ENCODE results near the gene OR10A6.

OR10A6 gene

GRCh38 chr11:7944123-7944522 lies 13.1 kb upstream of the OR10A6 start:
- TF ChIP-seq USF1 (IDR thresholded peaks at IDR 0.05) (no peak), EGR1 (IDR thresholded peaks at IDR 0.05) (no peak), TCF12 (IDR thresholded peaks at IDR 0.05; ENCODE audit: low read depth) (no peak), YY1 (IDR thresholded peaks at IDR 0.05; ENCODE audit: low read depth) (no peak), ZBTB7A (IDR thresholded peaks at IDR 0.05; ENCODE audit: low read depth) (no peak), CREB1 (IDR thresholded peaks at IDR 0.05; ENCODE audit: low read depth) (no peak), FOXM1 (IDR thresholded peaks at IDR 0.05; ENCODE audit: borderline replicate concordance, low read depth) (no peak), EP300 (IDR thresholded peaks at IDR 0.05; ENCODE audit: borderline replicate concordance) (no peak)
- TF ChIP-seq, protein P1, sequence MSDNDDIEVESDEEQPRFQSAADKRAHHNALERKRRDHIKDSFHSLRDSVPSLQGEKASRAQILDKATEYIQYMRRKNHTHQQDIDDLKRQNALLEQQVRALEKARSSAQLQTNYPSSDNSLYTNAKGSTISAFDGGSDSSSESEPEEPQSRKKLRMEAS (IDR thresholded peaks at IDR 0.05), result no peak

DNA sequence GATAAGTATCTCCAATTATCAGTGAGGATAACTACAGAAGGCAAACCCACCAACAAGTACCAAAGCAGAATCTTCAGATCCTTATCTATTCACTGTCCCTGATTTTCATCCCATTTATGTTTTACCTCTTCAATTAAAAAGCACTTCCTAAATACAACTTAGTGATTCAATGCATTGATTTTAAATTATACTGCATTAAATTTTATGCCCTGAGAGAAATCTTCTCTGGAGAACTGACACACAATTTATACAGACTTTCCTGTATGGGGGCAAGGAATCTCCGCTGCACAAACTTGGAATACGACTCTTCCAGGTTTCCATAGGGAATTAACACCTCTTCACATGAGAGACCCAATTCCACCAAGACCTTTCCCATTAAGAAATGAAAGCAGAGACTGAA lies 10.5 kb upstream of the OR10A6 start, which contains the start of gene OR10A3:
OR10A3 (minus strand) TSS at position 101 of the 400 bp plus-strand sequence. CDS start 2,188 bp downstream, outside the sequence.
- no peak for TF ChIP-seq NFIC (IDR thresholded peaks at IDR 0.05)
- TF ChIP-seq ZBTB7A (IDR thresholded peaks at IDR 0.05; ENCODE audit: low read depth), result no peak
- TF ChIP-seq, protein P1 (IDR thresholded peaks at IDR 0.05), result no peak
- no peak for TF ChIP-seq CREB1 (IDR thresholded peaks at IDR 0.05; ENCODE audit: low read depth)
- TF ChIP-seq EGR1 (IDR thresholded peaks at IDR 0.05), result no peak
- no peak for TF ChIP-seq YY1 (IDR thresholded peaks at IDR 0.05; ENCODE audit: low read depth)
- TF ChIP-seq RAD21 (IDR thresholded peaks at IDR 0.05; ENCODE audit: low read depth), result no peak
- TF ChIP-seq EP300 (IDR thresholded peaks at IDR 0.05; ENCODE audit: borderline replicate concordance), result no peak
- TF ChIP-seq USF1 (IDR thresholded peaks at IDR 0.05), result no peak
- no peak for TF ChIP-seq TCF12 (IDR thresholded peaks at IDR 0.05; ENCODE audit: low read depth)
- TF ChIP-seq CEBPB (IDR thresholded peaks at IDR 0.05), result no peak
- TF ChIP-seq, protein P2, sequence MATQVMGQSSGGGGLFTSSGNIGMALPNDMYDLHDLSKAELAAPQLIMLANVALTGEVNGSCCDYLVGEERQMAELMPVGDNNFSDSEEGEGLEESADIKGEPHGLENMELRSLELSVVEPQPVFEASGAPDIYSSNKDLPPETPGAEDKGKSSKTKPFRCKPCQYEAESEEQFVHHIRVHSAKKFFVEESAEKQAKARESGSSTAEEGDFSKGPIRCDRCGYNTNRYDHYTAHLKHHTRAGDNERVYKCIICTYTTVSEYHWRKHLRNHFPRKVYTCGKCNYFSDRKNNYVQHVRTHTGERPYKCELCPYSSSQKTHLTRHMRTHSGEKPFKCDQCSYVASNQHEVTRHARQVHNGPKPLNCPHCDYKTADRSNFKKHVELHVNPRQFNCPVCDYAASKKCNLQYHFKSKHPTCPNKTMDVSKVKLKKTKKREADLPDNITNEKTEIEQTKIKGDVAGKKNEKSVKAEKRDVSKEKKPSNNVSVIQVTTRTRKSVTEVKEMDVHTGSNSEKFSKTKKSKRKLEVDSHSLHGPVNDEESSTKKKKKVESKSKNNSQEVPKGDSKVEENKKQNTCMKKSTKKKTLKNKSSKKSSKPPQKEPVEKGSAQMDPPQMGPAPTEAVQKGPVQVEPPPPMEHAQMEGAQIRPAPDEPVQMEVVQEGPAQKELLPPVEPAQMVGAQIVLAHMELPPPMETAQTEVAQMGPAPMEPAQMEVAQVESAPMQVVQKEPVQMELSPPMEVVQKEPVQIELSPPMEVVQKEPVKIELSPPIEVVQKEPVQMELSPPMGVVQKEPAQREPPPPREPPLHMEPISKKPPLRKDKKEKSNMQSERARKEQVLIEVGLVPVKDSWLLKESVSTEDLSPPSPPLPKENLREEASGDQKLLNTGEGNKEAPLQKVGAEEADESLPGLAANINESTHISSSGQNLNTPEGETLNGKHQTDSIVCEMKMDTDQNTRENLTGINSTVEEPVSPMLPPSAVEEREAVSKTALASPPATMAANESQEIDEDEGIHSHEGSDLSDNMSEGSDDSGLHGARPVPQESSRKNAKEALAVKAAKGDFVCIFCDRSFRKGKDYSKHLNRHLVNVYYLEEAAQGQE (IDR thresholded peaks at IDR 0.05; ENCODE audit: low read depth), result no peak
- TF ChIP-seq TAF1 (IDR thresholded peaks at IDR 0.05; ENCODE audit: low read depth), result no peak
- TF ChIP-seq TEAD4 (IDR thresholded peaks at IDR 0.05), result no peak
- no peak for TF ChIP-seq FOXM1 (IDR thresholded peaks at IDR 0.05; ENCODE audit: borderline replicate concordance, low read depth)

- TF ChIP-seq CREB1 (IDR thresholded peaks at IDR 0.05; ENCODE audit: low read depth) (no peak), YY1 (IDR thresholded peaks at IDR 0.05; ENCODE audit: low read depth) (no peak), CEBPB (IDR thresholded peaks at IDR 0.05) (no peak), EP300 (IDR thresholded peaks at IDR 0.05; ENCODE audit: borderline replicate concordance) (no peak), TEAD4 (IDR thresholded peaks at IDR 0.05) (no peak), RAD21 (IDR thresholded peaks at IDR 0.05; ENCODE audit: low read depth) (no peak), TAF1 (IDR thresholded peaks at IDR 0.05; ENCODE audit: low read depth) (no peak), ZBTB7A (IDR thresholded peaks at IDR 0.05; ENCODE audit: low read depth) (no peak), FOXM1 (IDR thresholded peaks at IDR 0.05; ENCODE audit: borderline replicate concordance, low read depth) (no peak), TCF12 (IDR thresholded peaks at IDR 0.05; ENCODE audit: low read depth) (no peak), EGR1 (IDR thresholded peaks at IDR 0.05) (no peak), USF1 (IDR thresholded peaks at IDR 0.05) (no peak), NFIC (IDR thresholded peaks at IDR 0.05) (no peak)
- TF ChIP-seq, protein P1 (IDR thresholded peaks at IDR 0.05), result no peak
- TF ChIP-seq, protein P2 (IDR thresholded peaks at IDR 0.05; ENCODE audit: low read depth), result no peak
Observed at GRCh38 chr11:7941146-7941545, 10.1 kb upstream of the OR10A6 start.

DNA sequence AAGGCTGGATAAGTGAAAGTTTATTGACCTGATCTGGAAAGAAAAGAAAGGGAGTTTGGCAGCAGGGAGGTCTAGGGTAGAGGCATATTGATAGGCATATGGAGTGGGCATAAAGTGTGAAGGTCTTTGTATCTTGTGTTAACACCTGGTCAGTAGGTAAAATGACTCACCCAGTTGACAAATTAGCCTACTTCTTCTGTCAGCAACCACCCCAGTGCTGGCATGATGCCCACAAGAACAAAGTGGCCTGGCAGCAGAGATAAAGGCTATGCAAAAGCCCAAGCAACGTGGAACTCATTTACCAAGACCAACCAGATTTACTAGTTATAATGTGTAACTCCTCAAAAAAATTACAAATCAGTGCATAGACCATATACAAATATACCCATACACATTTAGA lies 5.5 kb upstream of the OR10A6 start:
- TF ChIP-seq FOXM1 (IDR thresholded peaks at IDR 0.05; ENCODE audit: borderline replicate concordance, low read depth), result no peak
- TF ChIP-seq EP300 (IDR thresholded peaks at IDR 0.05; ENCODE audit: borderline replicate concordance), result no peak
- no peak for TF ChIP-seq TEAD4 (IDR thresholded peaks at IDR 0.05)
- no peak for TF ChIP-seq EGR1 (IDR thresholded peaks at IDR 0.05)
- no peak for TF ChIP-seq RAD21 (IDR thresholded peaks at IDR 0.05; ENCODE audit: low read depth)

- TF ChIP-seq CEBPB (IDR thresholded peaks at IDR 0.05) (no peak), TAF1 (IDR thresholded peaks at IDR 0.05; ENCODE audit: low read depth) (no peak), EP300 (IDR thresholded peaks at IDR 0.05; ENCODE audit: borderline replicate concordance) (no peak), CREB1 (IDR thresholded peaks at IDR 0.05; ENCODE audit: low read depth) (no peak)
- TF ChIP-seq, protein P1 (IDR thresholded peaks at IDR 0.05), result no peak
Observed at GRCh38 chr11:7927635-7928034, 3.4 kb downstream of the OR10A6 start.
